D721Med (cell line): ENCODE results near the gene EYS.

ENCODE experiments used
- DNase-seq: peaks from one replicate; pipeline ENCODE4 v3.0.0; 2011; ENCODE audit warnings: low spot score; ENCODE audit not compliant: insufficient read length
- FAIRE-seq: peaks from 2 replicates; lab custom pipeline; 2011; peaks lifted over from hg19 to GRCh38; lab: Jason Lieb, UNC
- CTCF ChIP-seq: IDR thresholded peaks from 2 replicates; pipeline ENCODE4 v1.5.1; 2012; ENCODE audit warnings: mild to moderate bottlenecking, control low read depth; ENCODE audit not compliant: insufficient read depth; ENCODE audit errors: missing control alignments

EYS gene

GRCh38 chr6:64439274-64439673 is 1267.8 kb downstream of the EYS start:
- no peak for TF ChIP-seq CTCF
- DNase-seq (no peak), FAIRE-seq (no peak)

GRCh38 chr6:64437996-64438395 is 1269.0 kb downstream of the EYS start:
- DNase-seq (no peak), FAIRE-seq (no peak)
- no peak for TF ChIP-seq CTCF

GRCh38 chr6:64429926-64430325 is 1277.1 kb downstream of the EYS start:
- TF ChIP-seq CTCF, result no peak
- FAIRE-seq, result no peak
- DNase-seq, result no peak

GRCh38 chr6:64428186-64428585 is 1278.8 kb downstream of the EYS start:
- no peak for TF ChIP-seq CTCF
- DNase-seq, result no peak
- no peak for FAIRE-seq

GRCh38 chr6:64415926-64416325 is 1291.1 kb downstream of the EYS start:
- FAIRE-seq (no peak), DNase-seq (no peak)
- no peak for TF ChIP-seq CTCF

- TF ChIP-seq CTCF, result no peak
- no peak for FAIRE-seq
Measured at GRCh38 chr6:64411226-64411625, 1295.8 kb downstream of the EYS start.

GRCh38 chr6:64409948-64410347 is 1297.1 kb downstream of the EYS start:
- DNase-seq, result no peak
- FAIRE-seq, result no peak
- no peak for TF ChIP-seq CTCF

More at GRCh38 chr6:64411226-64411625, 1295.8 kb downstream of the EYS start:
- DNase-seq, result no peak
